A204.1 (cell line): ENCODE measurements around the gene SYT1.

ENCODE experiments used
- FAIRE-seq: peaks from 2 replicates; lab custom pipeline; 2012; peaks lifted over from hg19 to GRCh38; lab: Jason Lieb, UNC

SYT1 gene

DNA sequence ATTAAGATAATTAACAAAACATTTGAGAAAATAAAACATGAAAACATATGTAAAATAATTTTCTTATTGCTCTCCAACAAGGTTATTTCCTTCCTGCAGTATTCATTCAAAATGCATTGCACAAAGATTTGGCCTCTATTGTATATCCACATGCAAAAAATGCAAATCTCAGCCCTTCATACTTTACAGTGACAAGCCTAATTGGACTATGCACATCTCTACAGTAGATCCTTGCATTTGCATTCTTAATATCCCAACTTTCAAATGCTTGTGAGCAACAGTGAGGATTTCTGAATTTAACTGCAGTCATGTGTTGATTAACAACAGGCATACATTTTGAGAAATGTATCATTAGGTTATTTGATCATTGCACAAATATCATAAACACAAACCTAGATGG lies 492.5 kb downstream of the SYT1 start:
- no peak for FAIRE-seq

DNA sequence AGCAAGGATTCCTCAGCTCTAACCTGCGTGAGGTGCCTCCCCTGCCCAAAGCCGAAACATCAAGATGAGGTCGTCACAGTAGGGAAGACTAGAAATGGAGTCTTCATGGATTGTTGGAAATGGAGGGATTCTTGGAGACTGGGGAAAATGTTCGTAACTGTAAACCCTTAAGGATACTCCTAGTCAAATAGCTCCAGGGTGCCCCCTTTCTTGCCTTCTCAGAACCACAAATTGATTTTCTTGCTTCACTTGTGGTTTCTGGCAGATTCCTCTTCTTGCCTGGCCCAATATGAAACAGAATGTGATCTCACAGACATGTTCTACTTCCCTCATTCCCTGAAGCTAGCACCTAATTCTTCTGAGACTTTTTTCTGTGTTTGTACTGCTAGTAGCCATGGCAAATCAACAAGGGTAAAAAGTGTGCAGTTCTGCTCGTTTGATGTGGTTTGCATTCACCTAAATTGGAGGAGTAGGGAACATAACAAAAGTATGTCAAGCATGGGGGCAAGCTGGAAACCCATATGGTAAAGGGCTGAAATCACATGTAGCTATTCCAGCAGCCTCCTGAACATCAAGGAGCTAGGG lies 494.2 kb downstream of the SYT1 start:
- no peak for FAIRE-seq

DNA sequence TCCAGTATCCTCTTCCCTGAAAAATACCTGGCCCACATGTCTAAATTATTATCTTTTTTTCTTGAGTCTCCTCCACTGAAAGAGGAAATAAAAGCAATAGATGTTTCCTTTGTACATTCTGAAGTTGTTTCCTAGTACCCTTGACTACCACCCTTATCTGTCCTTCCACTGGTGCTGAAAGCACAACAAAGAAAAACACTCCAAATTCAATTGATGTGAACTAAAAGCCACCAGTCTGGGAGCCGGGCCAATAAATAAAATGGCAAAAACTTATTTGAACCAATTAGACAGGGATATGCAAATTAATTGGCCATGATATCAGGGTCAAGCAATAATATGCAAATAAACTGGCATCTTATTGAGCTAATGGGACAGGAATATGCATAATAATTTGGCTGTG lies 495.7 kb downstream of the SYT1 start:
- FAIRE-seq, result no peak

DNA sequence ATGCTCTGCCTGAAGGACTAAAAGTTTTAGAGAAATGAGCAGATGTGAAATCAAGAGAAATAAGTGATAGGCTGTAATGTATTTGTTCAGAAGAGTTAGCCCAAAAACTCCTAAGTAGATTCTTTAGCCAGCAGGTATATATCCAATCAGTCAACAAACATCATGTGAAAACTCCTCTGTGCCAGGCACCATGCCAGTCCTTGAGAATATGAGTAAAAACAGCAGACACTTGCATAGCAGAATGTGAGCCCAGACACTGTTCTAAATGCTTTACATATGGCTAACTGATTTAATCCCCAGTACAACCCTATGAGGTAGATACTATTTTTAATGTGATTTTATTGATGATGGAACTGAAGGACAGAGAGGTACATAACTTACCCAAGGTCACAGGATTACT lies 496.4 kb downstream of the SYT1 start:
- no peak for FAIRE-seq

DNA sequence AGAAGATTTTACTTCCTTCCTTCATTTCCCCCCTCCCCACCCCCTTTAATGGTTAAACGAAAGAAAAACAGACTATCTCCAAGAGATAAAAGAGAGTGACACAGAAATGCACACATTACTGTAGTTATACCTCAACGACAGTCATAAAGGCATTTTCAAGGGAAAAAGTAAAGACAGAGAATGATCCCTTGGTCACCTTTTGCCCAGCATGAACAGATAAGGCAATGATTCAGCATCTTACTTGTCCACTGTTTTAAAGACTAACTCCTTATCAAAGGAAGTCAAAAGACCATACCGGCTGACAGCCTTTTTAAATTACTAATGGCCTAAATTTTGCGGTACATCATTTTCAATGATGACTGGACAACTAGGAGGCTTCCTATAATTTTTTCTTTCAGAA lies 499.6 kb downstream of the SYT1 start:
- no peak for FAIRE-seq

DNA sequence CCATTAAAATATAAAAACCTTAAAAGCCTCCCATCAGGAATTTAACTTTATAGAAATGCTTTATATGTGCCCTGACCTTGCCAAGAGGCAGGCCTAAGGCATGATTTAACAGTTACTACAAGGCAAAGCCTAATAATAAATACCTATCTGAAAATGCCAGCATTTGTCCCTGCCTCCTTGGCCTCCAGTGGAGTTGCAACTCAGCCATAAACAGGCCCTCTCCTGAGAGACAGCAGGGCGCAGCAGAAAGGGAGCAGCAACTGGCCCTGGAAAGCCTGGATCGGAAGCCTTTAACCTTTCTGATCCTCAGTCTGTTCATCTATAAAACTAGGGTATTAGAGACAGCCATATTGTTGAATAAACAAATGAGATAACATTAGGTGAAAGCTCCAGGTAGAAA lies 501.8 kb downstream of the SYT1 start:
- no peak for FAIRE-seq

DNA sequence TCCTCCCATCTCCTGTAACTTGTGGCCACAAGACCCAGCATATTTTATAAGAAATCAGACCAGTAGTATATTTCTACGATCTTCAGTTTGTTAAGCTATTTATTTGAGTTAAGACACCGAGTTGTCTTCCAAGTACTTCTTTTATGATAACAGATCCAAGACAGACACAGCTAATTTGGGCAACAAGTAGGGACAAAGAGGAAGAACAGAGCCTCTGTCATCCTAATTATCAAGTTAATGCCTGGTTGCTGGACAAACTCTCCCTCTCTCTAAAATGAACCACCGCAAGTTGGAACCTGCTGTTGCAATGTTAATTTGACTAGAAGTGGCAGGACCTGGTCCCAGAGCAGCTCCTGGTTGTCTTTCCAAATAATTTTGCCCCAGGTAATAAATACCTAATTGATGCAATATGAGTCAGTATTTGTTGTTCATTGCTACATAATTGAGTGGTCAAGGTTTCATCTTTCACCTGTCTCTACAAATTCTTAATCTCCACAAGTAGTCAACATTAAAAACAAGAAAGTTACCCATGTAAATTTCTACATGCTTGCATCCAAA lies 502.5 kb downstream of the SYT1 start:
- FAIRE-seq, result no peak

DNA sequence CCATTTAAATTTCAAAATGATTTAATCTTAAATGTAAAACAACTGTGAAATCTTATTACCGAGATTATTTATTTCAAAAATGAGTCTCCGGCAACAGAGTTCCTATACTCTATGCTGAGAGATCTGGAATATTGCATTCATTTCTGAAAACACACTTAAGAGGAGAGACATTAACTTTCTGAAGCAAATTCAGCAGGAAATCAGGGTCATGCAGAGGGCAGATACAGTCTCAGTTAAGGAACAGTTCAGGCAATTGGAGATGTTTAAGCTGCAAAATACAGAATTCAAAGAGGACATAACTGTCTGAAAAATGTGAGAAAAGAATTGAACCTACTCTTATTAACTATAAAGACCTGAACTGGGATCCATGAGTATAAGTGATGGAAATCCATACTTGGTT lies 505.4 kb downstream of the SYT1 start:
- no peak for FAIRE-seq

DNA sequence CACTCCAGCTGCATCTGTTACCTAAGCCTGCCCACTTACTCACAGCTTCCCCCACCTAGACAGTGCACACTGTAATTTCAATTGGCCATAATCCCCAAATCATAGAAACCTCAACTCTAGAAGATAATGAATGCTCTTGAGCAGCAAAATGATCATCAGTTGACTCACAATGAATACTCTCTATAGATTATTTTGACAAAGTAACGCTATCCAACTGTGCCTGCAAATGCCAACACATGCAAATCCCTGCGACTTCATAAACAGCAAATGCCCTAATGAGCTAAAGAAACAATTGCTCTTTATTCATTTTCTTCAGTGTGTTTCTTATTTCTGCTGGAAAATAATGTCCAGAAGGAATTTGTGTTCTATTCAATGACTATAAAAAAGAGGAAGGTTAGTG lies 506.7 kb downstream of the SYT1 start:
- FAIRE-seq, result no peak

DNA sequence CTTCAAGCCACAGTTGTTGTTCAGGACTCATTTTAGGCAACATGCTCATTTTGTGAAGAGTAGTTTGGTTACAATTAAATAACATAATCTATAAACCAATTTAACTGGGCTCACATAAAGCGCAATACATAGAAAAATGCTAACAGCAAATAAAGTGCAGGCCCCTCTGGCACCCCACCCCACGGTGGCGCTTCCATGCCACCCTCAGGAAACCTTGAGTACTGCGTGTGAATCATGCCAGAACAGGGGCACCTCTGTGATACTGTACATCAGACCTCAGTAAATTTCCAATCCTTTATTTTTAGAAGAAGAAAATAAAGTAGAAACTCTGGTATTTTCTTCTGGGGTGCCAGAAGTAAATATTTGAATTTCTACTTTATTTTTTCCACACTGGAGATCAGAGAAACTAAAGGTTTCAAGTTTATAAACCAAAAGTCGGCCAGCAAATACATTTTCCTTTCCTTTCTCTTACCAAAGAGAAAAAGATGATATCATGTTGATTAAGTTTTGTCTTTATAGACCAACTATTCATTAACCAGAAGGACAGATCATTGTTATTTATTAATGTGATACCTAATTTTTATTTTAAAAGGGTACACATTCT lies 509.4 kb downstream of the SYT1 start:
- FAIRE-seq, result no peak

DNA sequence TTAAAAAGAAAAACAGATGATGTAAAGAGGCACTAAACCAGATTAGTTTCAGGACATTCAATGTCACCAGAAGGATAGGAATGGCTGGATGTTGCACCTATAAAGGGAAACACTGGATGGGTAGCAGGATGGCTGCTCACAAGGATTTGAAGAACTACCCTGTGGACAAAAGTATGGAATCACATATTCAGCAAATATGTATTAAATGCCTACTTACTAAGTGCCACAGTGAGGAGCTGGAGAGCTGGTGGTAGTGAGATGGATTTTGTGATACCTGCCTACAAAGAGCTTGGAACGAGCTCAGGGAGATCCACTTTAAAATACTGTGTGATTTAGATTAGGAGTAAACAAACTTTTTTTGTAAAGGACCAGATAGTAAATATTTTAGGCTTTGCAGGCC lies 510.0 kb downstream of the SYT1 start:
- no peak for FAIRE-seq

DNA sequence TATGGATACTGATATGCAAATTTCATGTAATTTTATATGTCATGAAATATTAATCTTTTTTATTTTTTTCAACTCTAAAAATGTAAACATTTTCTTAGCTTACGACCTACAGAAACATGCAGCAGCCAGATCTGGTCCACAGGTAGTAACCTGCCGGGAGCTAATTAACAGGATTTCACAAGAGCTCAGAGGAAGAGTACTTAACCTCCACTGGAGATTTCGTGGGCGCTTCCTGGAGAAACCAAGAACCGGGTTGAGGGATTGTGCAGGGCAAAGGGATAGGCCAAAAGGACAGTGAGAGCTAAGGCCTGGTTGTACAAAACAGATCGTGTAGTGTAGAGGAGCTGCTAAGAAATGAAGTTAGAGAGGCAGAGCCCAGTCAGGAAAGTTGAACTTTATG lies 510.5 kb downstream of the SYT1 start:
- no peak for FAIRE-seq

DNA sequence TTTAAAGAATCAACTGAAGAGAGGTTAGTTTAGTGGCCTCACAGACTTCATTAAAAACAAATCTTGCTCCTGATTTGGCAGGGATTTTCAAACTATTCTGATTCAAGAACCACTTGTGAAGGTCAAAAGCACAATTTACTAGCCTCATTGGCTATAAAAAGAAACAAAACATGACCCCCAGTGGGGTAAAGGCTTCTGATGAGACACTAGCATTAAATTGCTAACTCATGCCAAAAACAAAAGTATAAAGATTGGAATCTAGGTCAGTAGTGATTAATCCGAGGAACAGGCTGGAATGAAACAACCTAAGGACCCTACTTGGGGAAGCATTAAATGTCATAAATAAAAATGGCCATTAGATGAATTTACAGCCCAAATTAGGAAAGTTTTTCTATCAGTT lies 513.9 kb downstream of the SYT1 start:
- no peak for FAIRE-seq

DNA sequence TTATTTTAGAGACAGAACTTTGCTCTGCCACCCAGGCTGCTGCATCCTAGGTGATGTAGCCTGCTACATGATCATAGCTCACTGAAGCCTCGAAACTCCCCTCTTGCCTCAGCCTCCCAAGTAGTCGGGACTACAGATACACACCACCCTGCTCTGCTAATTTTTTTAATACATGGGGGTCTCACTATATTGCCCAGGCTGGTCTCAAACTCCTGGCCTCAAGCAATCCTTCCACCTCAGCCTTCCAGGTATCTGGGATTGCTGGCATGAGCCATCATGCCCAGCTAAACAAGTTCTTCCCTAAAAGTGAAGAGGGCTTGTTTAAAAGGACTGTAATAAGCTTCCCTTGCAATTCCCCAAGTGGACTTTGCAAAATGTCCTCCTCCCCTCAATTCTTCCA lies 515.8 kb downstream of the SYT1 start:
- no peak for FAIRE-seq

DNA sequence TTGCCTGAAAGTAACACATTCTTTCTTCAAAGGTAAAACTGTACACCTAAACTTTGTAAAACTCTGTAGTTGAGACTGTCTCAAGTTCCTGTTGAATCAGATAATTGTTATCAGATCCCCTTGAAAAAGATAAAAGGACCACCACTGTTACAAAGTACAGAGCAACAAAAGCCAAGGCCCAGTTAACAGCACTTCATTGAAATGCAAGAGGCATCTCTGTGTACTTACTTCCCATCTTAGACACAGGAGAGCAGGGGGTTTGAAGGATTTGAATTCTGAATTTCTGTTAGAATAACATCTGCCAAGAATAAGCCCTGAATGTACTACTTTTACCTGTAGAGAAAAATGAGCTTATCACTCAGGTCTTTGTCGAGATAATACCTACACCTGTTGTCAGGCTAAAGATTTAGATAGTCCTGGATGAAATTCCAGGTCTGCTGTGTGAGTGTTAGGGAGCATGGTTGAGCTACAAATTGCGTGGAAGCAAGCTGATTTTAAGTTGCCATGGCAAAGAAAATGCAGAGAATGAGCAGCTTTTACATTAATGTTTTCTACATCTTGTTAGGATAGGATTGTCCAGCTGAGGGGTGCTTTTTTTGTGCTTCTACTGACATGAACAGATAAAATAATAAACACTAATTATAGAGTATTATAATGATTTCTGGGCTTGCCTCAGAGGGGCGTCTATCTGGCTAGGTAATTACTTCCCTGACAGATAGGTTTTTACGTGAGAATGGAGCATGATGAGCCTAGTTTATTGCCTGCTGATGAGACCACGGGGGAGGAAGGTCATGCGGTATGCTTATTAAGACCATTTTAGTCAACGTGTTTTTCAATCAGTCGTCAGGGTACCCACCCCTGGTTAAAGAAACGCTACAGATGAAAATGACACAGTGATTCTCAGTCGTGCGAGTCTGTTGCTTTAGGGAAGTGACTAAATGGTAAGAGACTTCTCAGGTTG lies 517.0 kb downstream of the SYT1 start:
- FAIRE-seq, result no peak

DNA sequence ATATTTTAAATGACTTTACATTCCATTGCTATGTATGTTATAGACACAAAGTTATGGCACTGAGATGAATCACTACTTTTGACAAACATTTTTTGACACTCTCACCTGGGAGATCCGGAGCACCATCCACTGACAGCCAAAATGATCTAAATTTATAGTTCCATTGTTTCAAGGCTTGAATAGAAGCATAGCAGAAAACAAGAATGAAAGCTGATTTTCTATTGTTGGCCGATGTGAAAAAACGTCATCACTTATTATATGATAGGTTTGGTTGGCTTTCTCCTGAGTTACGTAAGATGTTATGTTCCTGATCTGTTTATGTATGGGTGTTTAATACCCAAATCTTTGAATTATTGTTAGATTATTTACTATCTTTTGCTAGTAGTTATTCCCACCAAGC lies 520.0 kb downstream of the SYT1 start:
- FAIRE-seq, result no peak

DNA sequence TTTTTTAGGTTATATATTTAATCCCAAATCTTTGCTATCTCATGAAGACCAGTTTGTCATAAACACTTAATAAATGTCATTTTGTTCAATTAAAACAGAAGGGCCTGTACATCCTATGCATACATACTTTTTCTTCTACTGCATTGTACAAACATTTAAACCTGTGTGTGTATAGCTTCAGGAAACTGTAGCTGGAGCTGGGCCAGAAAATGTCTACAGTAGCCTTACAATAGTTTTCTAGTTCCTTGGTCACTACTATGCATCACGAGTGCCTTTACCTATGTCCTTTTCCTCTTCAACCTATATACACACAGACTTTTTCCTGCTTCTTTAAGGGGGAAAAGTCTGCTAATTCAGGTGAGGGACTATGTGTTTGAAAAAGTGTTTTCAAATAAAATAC lies 523.4 kb downstream of the SYT1 start:
- no peak for FAIRE-seq

DNA sequence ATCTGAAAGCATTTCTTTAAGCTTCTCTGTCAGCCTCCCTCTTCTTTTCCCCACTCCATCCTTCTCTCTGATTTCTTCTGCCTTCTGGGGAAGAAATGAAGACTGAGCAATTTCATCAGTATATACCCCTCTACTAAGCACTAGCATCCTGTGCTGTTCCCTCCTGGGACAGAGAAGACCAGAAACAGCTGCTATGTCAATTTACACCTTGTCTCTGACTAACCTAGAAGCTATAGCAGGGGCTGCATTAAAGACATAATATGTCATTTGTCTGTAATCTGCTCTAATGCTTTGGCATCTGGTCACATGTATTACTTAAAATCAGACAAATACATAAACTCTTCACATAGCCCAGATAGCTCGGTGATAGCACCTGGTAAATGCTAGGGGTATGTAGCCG lies 529.3 kb downstream of the SYT1 start:
- FAIRE-seq, result no peak

DNA sequence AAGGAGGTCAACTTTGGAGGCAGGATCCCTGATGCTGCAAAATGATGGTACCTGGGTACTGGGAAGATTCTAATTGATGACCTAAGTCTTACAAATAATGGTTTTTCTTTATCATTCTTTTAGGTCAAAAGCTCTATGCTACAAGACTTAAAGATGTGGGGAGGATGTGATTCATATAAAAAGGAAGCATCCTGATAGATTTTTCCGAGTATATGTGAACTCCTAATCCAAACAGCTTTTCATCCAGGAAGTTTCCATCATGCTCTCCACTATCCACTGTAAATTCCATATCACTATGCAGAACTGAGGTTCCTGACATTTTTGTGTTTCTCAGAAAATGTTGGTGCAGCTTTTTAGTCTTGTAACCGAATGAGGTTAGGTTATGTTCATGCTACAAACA lies 533.0 kb downstream of the SYT1 start:
- no peak for FAIRE-seq

DNA sequence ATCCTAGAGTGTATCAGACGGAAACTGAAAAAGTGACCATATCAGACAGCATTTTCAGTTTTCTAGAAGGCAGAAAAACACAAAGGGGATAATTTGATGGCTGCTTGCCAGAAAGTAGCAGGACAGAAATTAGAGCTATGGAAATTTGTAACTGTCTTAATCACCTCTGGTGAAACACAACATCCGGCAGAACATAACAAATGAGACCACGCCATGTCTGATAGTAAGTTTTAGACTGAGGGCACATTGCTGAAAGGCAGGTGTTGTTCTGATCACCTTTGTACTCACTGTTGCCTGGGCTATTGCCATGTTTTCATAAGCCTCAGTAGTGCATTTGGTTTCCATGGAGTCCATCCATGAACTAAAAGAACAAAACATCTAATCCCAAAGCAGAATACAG lies 535.9 kb downstream of the SYT1 start:
- no peak for FAIRE-seq

DNA sequence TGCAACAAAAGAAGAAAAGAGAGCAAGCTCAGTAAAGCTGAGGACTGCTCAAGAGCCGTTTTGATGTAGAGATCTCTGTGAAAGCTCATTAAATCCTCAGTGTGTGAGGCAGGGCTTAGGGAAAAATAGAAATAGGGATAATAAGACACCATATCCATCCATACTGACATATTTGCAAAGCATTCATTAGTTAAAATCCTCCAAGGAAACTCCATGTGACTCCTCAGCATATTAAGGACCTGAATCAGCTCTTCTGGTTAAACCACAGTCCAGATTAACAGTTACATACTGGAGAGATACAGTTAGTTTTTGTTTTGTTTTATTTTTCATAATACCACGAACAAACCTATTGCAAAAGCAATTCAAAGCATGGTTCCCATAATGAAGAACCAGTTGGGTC lies 538.0 kb downstream of the SYT1 start:
- FAIRE-seq, result no peak

DNA sequence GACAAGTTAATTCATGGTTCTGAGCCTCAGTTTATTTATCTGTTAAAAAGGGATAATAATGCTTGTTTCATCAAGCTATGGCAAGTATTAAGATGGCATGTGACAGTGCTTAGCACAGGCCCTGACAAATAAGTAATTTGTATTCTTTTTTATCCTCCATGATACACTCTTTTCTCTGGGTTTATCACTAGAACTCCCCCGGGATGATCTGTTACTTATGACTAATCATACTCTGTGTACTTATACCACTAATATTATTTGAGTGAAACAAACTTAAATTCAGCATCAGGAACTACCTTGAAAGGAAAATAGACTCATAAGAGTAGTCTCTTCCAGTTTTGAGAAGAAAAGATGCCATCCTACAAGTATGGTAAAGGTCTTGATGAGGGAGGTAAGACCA lies 542.4 kb downstream of the SYT1 start:
- no peak for FAIRE-seq
